ENCODE results near the gene IRF9.

- TF ChIP-seq CTCF (conservative IDR thresholded peaks at IDR 0.05; ENCODE audit: low read length) (no peak), EZH2phosphoT487 (IDR thresholded peaks at IDR 0.05; ENCODE audit: borderline replicate concordance, low read depth, low read length) (no peak)
Observed at GRCh38 chr14:24162093-24162492, 1.0 kb downstream of the IRF9 start.

Measured in OCI-LY7 (cell line).